GM12874 (cell line): ENCODE data around the gene SRCIN1.

Source experiments
- TF ChIP-seq, protein P1 (sequence below): IDR thresholded peaks from 2 replicates; pipeline ENCODE4 v1.5.1; 2011; ENCODE audit warnings: low read depth, mild to moderate bottlenecking, control low read depth, low read length, moderate library complexity; ENCODE audit not compliant: insufficient read depth

Gene SRCIN1

DNA sequence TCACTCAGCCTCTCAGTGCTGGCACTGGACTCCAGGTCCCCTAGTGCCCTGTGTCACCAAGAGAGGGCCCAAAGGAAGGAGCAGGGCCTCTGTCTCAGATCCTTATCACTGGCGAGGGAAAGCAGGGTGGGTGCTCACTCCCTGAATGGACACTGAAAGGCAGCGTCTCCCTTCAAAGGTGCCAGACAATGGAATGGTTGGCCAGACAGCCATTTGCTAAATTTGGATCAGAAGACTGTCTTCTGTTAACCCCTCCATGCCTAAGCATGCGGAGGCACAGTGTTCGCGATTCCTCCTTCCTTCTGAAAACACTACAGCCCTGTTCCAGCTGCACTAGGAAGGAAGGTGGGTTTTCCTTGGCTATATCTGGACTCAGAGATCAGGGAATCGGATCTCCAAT, 48.4 kb downstream of the SRCIN1 start:
- TF ChIP-seq, protein P1, sequence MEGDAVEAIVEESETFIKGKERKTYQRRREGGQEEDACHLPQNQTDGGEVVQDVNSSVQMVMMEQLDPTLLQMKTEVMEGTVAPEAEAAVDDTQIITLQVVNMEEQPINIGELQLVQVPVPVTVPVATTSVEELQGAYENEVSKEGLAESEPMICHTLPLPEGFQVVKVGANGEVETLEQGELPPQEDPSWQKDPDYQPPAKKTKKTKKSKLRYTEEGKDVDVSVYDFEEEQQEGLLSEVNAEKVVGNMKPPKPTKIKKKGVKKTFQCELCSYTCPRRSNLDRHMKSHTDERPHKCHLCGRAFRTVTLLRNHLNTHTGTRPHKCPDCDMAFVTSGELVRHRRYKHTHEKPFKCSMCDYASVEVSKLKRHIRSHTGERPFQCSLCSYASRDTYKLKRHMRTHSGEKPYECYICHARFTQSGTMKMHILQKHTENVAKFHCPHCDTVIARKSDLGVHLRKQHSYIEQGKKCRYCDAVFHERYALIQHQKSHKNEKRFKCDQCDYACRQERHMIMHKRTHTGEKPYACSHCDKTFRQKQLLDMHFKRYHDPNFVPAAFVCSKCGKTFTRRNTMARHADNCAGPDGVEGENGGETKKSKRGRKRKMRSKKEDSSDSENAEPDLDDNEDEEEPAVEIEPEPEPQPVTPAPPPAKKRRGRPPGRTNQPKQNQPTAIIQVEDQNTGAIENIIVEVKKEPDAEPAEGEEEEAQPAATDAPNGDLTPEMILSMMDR = no peak

DNA sequence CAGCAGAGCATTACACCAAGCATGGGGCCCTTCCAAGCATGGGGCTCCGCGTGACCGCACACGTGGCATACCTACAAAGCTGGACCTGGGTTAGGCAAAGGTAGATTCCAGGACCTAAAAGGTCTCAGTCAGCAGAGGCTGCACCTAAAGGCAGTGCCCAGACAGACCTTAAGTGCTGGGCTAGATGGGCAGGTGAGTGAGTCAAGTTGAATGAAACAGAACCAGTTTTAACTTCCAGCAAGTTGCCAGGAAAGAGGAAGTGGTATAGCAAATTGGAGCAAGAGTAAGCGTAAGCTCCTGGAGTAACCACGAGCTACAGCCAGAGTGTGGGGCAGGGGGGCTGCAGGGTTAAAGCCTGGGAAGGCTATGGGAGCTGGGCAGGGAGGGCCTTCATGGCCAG, 49.5 kb downstream of the SRCIN1 start:
- TF ChIP-seq, protein P1 = no peak

DNA sequence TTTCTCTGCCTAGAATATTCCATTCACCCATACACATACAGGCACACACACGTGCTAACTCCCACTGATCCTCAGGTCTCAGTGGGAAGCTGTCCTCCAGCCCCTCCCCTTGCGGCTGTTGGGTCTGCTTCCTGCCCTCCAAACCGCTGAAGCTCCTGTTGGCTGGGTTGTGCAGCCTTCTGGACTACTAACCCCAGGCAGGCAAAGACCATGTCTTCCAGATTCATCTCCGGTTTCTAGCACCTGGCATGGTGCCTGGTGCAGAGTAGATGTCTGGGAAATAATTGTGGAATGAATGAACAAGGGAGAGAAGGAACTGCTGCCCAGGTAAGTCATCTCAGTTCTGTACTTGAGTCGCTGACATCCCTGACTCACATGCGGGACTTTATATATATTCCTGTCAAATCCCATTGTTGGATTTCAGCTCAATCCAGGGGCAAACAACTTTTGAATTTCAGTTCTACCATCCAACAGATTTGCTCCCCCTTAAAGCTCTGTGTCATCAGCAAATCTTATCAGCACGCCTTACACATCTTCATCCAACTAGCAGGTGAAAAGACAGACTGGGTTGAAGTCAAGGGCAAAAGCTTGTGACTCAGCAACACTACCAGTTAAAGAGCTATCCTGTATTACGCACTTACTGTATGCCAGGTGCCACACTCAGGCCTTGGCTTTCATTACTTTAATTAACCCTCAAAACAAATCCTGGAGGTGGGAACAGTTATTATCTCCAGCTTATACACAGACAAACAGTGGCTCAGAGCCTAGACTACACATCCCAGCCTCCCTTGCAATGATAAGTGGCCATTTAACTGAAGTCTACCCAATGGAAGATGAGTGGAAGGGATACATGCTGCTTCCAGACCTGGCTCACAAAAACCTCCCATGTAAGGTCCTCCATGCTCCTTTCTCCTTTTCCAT, 51.1 kb downstream of the SRCIN1 start:
- TF ChIP-seq, protein P1 = no peak

DNA sequence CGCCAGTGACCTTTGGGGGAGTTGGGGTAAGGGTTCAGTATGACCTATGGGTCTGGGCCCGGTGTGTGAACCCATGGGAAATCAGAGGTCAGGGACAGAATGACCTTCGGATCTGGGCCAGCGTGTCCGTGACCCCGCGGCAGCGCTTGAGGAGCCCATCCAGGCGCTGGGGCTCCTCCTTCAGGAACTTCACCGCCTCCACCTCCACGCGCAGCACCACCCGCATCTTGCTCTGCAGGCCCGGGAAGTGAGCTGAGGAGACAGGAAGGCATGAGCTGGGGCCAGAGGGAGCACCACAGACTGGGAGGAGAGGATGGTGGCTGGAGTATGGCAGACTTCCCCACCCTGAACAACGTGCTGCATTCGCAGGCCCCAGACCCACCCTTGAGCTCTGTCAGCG, 53.4 kb downstream of the SRCIN1 start:
- TF ChIP-seq, protein P1 = no peak

DNA sequence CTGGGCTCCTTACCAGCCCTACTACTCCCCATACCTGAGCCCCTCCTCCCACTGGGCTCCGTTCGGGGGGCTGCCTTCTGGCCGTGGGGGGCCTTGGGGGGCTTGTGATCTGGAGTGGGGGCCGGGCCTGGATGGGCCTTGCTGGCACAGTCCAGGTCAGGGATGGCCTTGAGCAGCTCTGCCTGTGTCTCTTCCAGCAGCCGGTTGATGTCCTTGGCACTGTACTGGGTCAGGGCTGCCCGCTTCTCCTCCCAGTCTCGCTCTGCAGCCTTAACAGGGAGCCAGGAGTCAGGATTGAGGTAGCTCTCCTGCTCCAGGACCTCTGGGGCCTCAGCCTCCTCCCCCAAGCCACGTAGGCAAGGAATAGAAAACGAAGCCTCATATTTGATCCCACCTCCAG, 54.6 kb downstream of the SRCIN1 start:
- TF ChIP-seq, protein P1 = no peak

DNA sequence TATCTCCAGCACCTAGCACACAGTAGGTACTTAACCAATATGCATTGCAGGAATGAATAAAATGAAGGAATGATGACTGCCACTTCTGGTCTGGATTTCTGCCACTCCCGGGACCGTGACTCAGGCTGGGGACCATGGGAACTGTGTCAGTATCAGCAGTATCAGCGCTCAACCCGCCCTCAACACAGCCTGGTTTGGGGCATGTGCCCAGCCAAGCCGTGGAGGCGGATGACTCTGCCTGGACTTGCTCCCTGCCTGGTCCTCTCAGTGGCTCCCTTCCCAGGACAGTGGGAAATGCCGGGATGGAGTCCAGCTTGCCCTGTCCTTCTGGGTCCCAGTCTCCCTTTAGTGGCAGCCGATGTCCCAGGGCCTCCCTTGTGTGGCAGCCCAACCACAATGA, 55.1 kb downstream of the SRCIN1 start:
- TF ChIP-seq, protein P1 = no peak

DNA sequence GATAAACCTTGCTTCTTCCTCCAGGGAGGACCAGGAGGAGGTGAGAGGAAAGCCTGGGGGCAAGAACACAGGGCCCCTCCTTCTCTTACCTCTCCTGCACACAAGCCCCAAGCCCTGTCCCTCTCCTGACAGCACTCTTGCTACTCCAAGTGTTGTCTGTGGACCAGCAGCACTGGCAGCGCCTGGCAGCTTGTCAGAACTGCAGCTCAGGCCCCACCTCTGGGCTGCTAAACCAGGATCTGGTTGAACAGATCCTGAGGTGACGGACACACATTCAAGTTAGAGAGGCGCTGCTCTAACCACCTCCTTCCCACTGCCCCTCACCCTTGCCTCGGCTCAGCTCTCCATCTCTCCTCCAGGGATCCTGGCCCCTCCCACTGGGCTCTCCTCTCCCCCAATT, 56.5 kb downstream of the SRCIN1 start:
- TF ChIP-seq, protein P1 = no peak
